Bronchus fibroblast of lung (primary cell): Measurements from ENCODE around the gene STAT5A. TPM values are rescaled to one million over a fixed set of nuclear protein-coding genes. Genes with fewer than 3 reads are reported as not detected.

ENCODE experiments used
- total RNA-seq: library from RNA; depleted of rRNA; stranded (reverse); fragments of >200 nt; gene quantifications from 2 replicates; pipeline ENCODE4 v1.2.3, GENCODE V29; 2015

Gene STAT5A
- total RNA-seq: 6.4 and 11.8 TPM in 2 replicates

GRCh38 chr17:42287977-42288802, at the start of gene STAT5A:
Gene STAT5A (plus strand): TSS chr17:42288498. CDS start chr17:42289412, 914 bp downstream.

GRCh38 chr17:42276359-42276608, 12.0 kb upstream of the STAT5A start, which contains the start of gene STAT5B:
Gene STAT5B (minus strand): TSS chr17:42276391. CDS start chr17:42232127, 44,264 bp downstream.

Other genes starting within 250 kb of the STAT5A start
- 0.17 and 0.30 TPM in 2 replicates for gene C17orf113, start 237.9 kb upstream of the STAT5A start, total RNA-seq
- gene ZNF385C, start 190.0 kb upstream of the STAT5A start, total RNA-seq: not detected in 2 replicates
- 4.3 and 5.2 TPM in 2 replicates for gene DHX58, start 175.8 kb upstream of the STAT5A start, total RNA-seq
- gene KAT2A, start 167.1 kb upstream of the STAT5A start, total RNA-seq: 9.8 and 14.6 TPM in 2 replicates
- not detected in 2 replicates for gene HSPB9, start 165.7 kb upstream of the STAT5A start, total RNA-seq
- gene RAB5C, start 133.5 kb upstream of the STAT5A start, total RNA-seq: 122 and 133 TPM in 2 replicates
- under 0.01 TPM in 1 of 2 replicates, not detected in the other for gene KCNH4, start 107.4 kb upstream of the STAT5A start, total RNA-seq
- gene HCRT, start 103.0 kb upstream of the STAT5A start, total RNA-seq: not detected in 2 replicates
- 8.2 and 10.1 TPM in 2 replicates for gene GHDC, start 94.0 kb upstream of the STAT5A start, total RNA-seq
- 12.5 and 14.1 TPM in 2 replicates for gene STAT5B, start 12.1 kb upstream of the STAT5A start, total RNA-seq
- gene STAT3, start 99.9 kb downstream of the STAT5A start, total RNA-seq: 43.0 and 43.3 TPM in 2 replicates
- gene CAVIN1, start 134.8 kb downstream of the STAT5A start, total RNA-seq: 474 and 513 TPM in 2 replicates
- 15.8 and 19.6 TPM in 2 replicates for gene ATP6V0A1, start 170.4 kb downstream of the STAT5A start, total RNA-seq
- gene NAGLU, start 247.7 kb downstream of the STAT5A start, total RNA-seq: 31.4 and 37.3 TPM in 2 replicates